ENCODE results near the gene ACBD4.

ACBD4 gene

GRCh38 chr17:45171338-45172231 is 36.1 kb downstream of the ACBD4 start:
- intact Hi-C loops (cut with micrococcal nuclease), result loop anchor here (1.0 kb wide), 1 partner anchor 10 kb away; the partner anchor contains the start of gene HEXIM2
- H3K36me3 Mint-ChIP-seq (ENCODE audit: low read depth), result peaks cover 13% of the 10 kb centered on the region
- H3K4me3 Mint-ChIP-seq, result peak overlapping the region; percentile 75
- peak overlapping the region; percentile 93 for H3K27ac Mint-ChIP-seq
- H3K4me1 Mint-ChIP-seq (ENCODE audit: low read depth), result peaks cover 52% of the 10 kb centered on the region
- H3K9me3 Mint-ChIP-seq, result no peaks in the 10 kb centered on the region
- H3K27me3 Mint-ChIP-seq, result no peaks in the 10 kb centered on the region

DNA sequence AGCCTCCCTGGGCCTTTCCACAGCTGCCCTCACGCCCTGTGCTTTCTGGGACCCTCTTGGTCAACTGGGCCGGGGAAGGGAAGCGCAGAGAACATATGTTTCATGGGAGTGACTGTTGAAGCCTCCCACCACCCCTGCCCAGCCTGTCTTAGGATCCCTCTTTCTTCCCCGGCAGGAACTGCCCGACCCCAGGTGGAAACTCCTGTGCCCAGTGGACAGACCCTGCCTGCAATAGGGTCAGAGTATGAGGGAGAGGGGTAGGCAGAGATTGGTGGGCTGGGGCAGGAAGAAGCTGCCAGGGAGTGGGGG is 36.7 kb downstream of the ACBD4 start:
- intact Hi-C loops (cut with micrococcal nuclease), result loop anchor here (1.0 kb wide), 1 partner anchor 11 kb away; the partner anchor contains the start of gene HEXIM2
- peaks cover 54% of the 10 kb centered on the region for H3K4me1 Mint-ChIP-seq (ENCODE audit: low read depth)
- H3K27me3 Mint-ChIP-seq, result no peaks in the 10 kb centered on the region
- peak overlapping the region; percentile 93 for H3K27ac Mint-ChIP-seq
- peaks cover 13% of the 10 kb centered on the region for H3K36me3 Mint-ChIP-seq (ENCODE audit: low read depth)
- no peaks in the 10 kb centered on the region for H3K9me3 Mint-ChIP-seq
- peak overlapping the region; percentile 75 for H3K4me3 Mint-ChIP-seq

GRCh38 chr17:45172541-45173286 is 37.2 kb downstream of the ACBD4 start:
- no peaks in the 10 kb centered on the region for H3K27me3 Mint-ChIP-seq
- peaks cover 57% of the 10 kb centered on the region for H3K4me1 Mint-ChIP-seq (ENCODE audit: low read depth)
- H3K27ac Mint-ChIP-seq, result peak overlapping the region; percentile 93
- intact Hi-C loops (cut with micrococcal nuclease), result loop anchor here (1.0 kb wide), 1 partner anchor 11 kb away; the partner anchor contains the start of gene HEXIM2
- H3K4me3 Mint-ChIP-seq, result peak overlapping the region; percentile 75
- peaks cover 13% of the 10 kb centered on the region for H3K36me3 Mint-ChIP-seq (ENCODE audit: low read depth)
- no peaks in the 10 kb centered on the region for H3K9me3 Mint-ChIP-seq

DNA sequence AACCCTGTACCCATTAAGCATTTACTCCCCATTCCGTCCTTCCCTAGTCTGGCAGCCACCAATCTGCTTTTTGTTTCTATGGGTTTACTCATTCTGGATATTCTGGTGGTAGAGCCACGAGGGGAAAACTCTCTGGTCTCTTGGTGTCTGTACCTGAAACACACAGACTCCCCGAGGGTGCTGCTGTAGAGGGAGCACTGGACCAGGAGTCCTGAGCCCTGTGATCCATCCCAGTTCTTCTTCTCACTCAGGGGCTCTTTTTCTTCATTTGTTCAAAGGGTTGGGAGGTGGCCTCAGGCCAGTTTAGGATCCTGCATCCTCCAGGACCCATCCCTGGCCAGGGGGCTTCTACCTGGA is 40.2 kb downstream of the ACBD4 start:
- H3K4me3 Mint-ChIP-seq, result no peak overlapping the region
- no peaks in the 10 kb centered on the region for H3K9me3 Mint-ChIP-seq
- H3K4me1 Mint-ChIP-seq (ENCODE audit: low read depth), result peaks cover 49% of the 10 kb centered on the region
- intact Hi-C loops (cut with micrococcal nuclease), result no loop called here
- H3K36me3 Mint-ChIP-seq (ENCODE audit: low read depth), result no peaks in the 10 kb centered on the region
- peak overlapping the region; percentile 41 for H3K27ac Mint-ChIP-seq
- H3K27me3 Mint-ChIP-seq, result no peaks in the 10 kb centered on the region

DNA sequence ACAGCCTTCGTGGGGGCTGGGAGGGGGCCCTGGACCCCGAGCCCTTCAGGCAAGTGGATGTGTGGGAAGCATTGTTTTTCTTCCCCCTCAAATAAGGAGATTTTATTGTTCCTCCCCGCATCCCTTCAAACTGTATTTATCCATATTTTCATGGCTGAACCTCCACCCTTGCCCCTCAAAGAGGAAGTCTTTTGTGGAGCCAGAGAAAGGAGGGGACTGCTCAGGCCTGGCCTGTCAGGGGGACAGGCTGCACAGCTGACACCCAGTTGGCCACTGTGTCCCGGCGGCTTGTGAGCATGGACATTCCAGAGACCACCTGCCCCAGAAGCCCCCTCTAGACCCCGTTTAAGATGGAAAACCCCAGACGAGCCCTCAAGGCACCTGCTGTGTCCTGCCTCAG is 42.1 kb downstream of the ACBD4 start:
- Mint-ChIP-seq H3K9me3 (no peaks in the 10 kb centered on the region), H3K4me1 (ENCODE audit: low read depth) (peaks cover 34% of the 10 kb centered on the region), H3K27me3 (no peaks in the 10 kb centered on the region), H3K27ac (no peak overlapping the region), H3K4me3 (no peak overlapping the region), H3K36me3 (ENCODE audit: low read depth) (no peaks in the 10 kb centered on the region)
- intact Hi-C loops (cut with micrococcal nuclease), result no loop called here

- Mint-ChIP-seq H3K27ac (no peak overlapping the region), H3K9me3 (no peaks in the 10 kb centered on the region)
Measured at GRCh38 chr17:45184144-45184543, 48.7 kb downstream of the ACBD4 start.

DNA sequence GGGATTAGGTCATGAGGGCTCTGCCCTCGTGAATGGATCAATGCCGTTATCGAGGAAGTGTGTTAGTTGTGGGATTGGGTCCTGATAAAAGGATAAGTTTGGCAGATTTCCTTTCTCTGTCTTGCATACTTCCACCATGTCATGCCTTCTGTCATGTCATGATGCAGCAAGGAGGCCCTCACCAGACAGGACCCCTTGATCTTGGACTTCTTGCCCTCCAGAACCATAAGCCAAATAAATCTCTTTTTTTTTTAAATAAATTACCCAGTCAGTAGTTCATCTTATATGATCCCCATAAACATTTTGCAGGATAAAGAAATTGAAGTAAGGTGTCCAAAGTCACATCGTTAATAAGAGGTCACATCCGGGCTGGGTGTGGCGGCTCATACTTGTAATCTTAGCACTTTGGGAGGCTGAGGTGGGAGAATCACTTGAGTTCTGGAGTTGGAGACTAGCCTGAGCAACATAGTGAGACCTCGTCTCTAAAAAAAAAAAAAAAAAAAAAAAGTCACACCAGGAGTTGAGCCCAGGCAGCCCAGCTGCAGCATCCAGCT is 51.4 kb downstream of the ACBD4 start:
- Mint-ChIP-seq H3K27ac (no peak overlapping the region), H3K27me3 (no peaks in the 10 kb centered on the region), H3K4me1 (ENCODE audit: low read depth) (peaks cover 14% of the 10 kb centered on the region), H3K9me3 (no peaks in the 10 kb centered on the region), H3K36me3 (ENCODE audit: low read depth) (no peaks in the 10 kb centered on the region), H3K4me3 (no peak overlapping the region)
- intact Hi-C loops (cut with micrococcal nuclease), result no loop called here

More at GRCh38 chr17:45184144-45184543, 48.7 kb downstream of the ACBD4 start:
- Mint-ChIP-seq H3K36me3 (ENCODE audit: low read depth) (no peaks in the 10 kb centered on the region), H3K4me3 (no peak overlapping the region), H3K27me3 (no peaks in the 10 kb centered on the region), H3K4me1 (ENCODE audit: low read depth) (peaks cover 14% of the 10 kb centered on the region)
- intact Hi-C loops (cut with micrococcal nuclease), result no loop called here

DNA sequence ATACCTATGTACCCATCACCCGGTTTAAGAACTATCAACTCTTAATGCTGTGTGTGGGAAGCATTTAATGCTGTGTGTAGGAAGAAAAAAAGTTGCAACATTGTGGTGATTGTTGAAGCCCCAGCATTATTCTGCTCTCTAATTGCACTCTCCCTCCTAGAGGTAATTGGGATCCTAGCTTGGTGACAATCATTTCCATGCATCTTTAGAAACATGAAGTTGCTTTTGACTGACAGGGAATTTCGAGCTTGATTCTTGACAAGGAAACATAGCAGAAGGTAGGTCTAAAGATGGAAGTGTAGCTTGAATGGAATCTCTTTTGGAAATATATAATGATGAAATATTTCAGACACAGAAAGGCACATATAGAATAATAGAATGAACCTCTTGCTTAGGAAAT is 53.5 kb downstream of the ACBD4 start:
- intact Hi-C loops (cut with micrococcal nuclease), result no loop called here
- Mint-ChIP-seq H3K27me3 (no peaks in the 10 kb centered on the region), H3K27ac (no peak overlapping the region), H3K4me1 (ENCODE audit: low read depth) (peaks cover 6% of the 10 kb centered on the region), H3K9me3 (no peaks in the 10 kb centered on the region), H3K36me3 (ENCODE audit: low read depth) (no peaks in the 10 kb centered on the region), H3K4me3 (no peak overlapping the region)

DNA sequence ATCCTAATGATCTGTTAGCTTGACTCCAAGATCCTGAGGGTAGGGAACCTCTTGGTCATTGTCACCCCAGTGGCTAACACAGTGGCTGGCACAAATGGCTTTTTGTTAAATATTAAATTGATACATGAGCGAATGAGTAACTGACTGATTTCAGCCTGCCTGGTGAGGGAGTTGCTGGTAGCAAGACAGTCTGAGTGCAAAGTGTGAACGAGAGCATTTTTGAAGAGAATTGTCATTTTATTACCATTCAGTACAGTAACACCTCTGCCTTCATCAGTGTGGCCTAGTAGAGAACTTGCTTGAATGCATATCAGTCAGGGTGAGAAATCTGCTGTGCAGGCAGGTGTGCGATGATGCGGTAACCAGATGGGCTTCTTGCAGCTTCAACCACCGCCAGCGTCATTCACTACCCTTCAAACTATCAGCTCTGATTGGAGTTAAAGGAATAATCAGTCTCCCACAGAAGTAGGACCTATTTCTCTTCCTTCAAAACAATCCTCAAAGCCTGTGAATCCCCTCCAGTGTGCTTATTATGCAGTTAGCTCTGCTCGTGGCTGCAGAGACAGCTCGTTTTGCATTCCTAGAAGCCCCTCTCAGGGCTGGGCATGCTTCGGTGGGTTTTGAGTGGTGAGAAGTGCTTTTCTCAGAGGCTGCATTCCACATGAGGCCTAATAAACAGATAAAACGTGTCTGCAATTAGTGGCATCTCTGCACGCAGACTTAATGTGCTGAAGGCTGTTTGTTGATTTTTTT is 55.2 kb downstream of the ACBD4 start:
- H3K27me3 Mint-ChIP-seq, result no peaks in the 10 kb centered on the region
- H3K4me1 Mint-ChIP-seq (ENCODE audit: low read depth), result peaks cover 6% of the 10 kb centered on the region
- no peak overlapping the region for H3K27ac Mint-ChIP-seq
- no peak overlapping the region for H3K4me3 Mint-ChIP-seq
- intact Hi-C loops (cut with micrococcal nuclease), result no loop called here
- no peaks in the 10 kb centered on the region for H3K9me3 Mint-ChIP-seq
- H3K36me3 Mint-ChIP-seq (ENCODE audit: low read depth), result no peaks in the 10 kb centered on the region

Data from dendritic cell treated with granulocyte-macrophage colony-stimulating factor and Interleukin-4, amounts not matched to agents 40 ng/mL and 50 ng/mL, for 4 days (primary cell).